Esophagus squamous epithelium (tissue), 5 donors: ENCODE data around the gene YARS1. TPM values are rescaled to one million over a fixed set of nuclear protein-coding genes. Genes with fewer than 3 reads are reported as not detected.
A peak's percentile ranks its signal among the peaks of the same experiment; 100 is the strongest.

Experiments
- DNase-seq: peaks from one replicate; lab custom pipeline; 2025; lab: John Stamatoyannopoulos, UW
- H3K27ac ChIP-seq, 4 donors: fragments of 200-600 bp; sonication (generic); one replicate each; pipeline ENCODE4 v1.5.1; 2016 to 2019; ENCODE audit warnings: mild to moderate bottlenecking in 1 of 4
- H3K27me3 ChIP-seq, 4 donors: fragments of 200-600 bp; sonication (generic); 1 replicate in 3 of 4; 2 replicates in 1 of 4; pipeline versions ENCODE4 v1.5.1 to v1.6.0; 2017 to 2021; ENCODE audit warnings: antibody characterized with exemption in 1 of 4
- H3K36me3 ChIP-seq, 3 donors: fragments of 200-600 bp; sonication (generic); one replicate each; pipeline ENCODE4 v1.5.1; 2016 to 2019
- H3K4me1 ChIP-seq, 3 donors: fragments of 200-600 bp; sonication (generic); one replicate each; pipeline ENCODE4 v1.5.1; 2017 to 2019
- H3K4me3 ChIP-seq, 4 donors: fragments of 200-600 bp; sonication (generic); 1 replicate in 3 of 4; 2 replicates in 1 of 4; pipeline ENCODE4 v1.5.1; 2016 to 2019; ENCODE audit warnings: mild to moderate bottlenecking in 2 of 4, moderate library complexity in 1 of 4
- H3K9me3 ChIP-seq, 3 donors: fragments of 200-600 bp; sonication (generic); one replicate each; pipeline ENCODE4 v1.5.1; 2016 to 2019
- POLR2A ChIP-seq, 4 donors: fragments of 450-650 bp; IDR thresholded peaks; one replicate each; pipeline ENCODE4 v1.6.1; 2017; ENCODE audit warnings: antibody characterized with exemption in 4 of 4, mild to moderate bottlenecking in 4 of 4, moderate library complexity in 3 of 4
- WGBS, 2 donors: methylation state at CpG; one replicate each; pipeline ENCODE4 v1.1.5; 2018; 5-methylcytosine and 5-hydroxymethylcytosine counted together
- intact Hi-C: fragments of 100-400 bp; cut with DNase I; formaldehyde crosslinking; loops from one replicate; pipeline ENCODE4 v1.15.0; 2022
- total RNA-seq, 4 donors: library from RNA; depleted of rRNA; stranded (reverse); fragments of >200 nt; gene quantifications; one replicate each; pipeline ENCODE4 v1.1.0, GENCODE V29; 2016
- TF ChIP-seq, protein P1 (sequence below), 6 experiments: fragments of 450-650 bp in 4 of 6; fragments of 200-600 bp in 2 of 6; sonication (generic) in 2 of 6; IDR thresholded peaks; one replicate each; pipeline ENCODE4 v1.5.1; 2016 to 2019; ENCODE audit warnings: antibody characterized with exemption in 6 of 6, mild to moderate bottlenecking in 4 of 6, moderate library complexity in 4 of 6
- donor health status: DM: yes; HTN: yes; CAD: no.

YARS1 gene
- total RNA-seq, 4 donors from 2014 or later: 46.7 to 92.0 (median 62.3) TPM

DNA sequence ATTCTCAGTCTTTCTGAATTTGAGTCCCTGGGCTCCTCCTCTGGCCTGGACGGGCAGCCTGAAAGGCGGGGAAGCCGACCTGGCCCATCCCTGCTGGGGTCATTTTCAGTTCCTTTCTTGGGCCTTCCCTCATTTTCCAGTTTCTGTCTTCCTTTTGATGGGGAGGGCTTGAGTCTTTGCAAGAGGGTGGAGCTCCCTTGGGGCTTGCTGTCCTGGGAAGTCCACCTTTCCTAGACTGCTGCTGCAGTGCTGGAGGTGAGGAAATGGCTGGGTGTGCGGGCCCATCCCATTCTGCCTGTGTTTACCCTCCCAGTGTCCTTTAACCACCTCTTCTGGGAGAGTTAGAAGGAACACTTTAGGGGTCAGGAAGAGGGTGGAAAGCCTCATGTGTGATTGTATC lies 74.2 kb downstream of the YARS1 start:
- DNase-seq: no peak
- TF ChIP-seq POLR2A (IDR thresholded peaks at IDR 0.05): no peak
- TF ChIP-seq, protein P1, sequence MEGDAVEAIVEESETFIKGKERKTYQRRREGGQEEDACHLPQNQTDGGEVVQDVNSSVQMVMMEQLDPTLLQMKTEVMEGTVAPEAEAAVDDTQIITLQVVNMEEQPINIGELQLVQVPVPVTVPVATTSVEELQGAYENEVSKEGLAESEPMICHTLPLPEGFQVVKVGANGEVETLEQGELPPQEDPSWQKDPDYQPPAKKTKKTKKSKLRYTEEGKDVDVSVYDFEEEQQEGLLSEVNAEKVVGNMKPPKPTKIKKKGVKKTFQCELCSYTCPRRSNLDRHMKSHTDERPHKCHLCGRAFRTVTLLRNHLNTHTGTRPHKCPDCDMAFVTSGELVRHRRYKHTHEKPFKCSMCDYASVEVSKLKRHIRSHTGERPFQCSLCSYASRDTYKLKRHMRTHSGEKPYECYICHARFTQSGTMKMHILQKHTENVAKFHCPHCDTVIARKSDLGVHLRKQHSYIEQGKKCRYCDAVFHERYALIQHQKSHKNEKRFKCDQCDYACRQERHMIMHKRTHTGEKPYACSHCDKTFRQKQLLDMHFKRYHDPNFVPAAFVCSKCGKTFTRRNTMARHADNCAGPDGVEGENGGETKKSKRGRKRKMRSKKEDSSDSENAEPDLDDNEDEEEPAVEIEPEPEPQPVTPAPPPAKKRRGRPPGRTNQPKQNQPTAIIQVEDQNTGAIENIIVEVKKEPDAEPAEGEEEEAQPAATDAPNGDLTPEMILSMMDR (IDR thresholded peaks at IDR 0.05): no peak
- peak overlapping the region; percentile 90 to 100 (median 94) for H3K27ac ChIP-seq
- H3K4me3 ChIP-seq: peak overlapping the region; percentile 74 to 98 (median 84)
- WGBS, 2 donors: 21 to 31% methylated on average over 3 to 4 of the region's 4 CpGs
- no peaks in the 10 kb centered on the region for H3K9me3 ChIP-seq
- H3K36me3 ChIP-seq: peaks cover 0 to 17% (median 0%) of the 10 kb centered on the region in 3 donors
- peaks cover 8 to 65% (median 24%) of the 10 kb centered on the region in 3 donors for H3K4me1 ChIP-seq
- intact Hi-C loops: no loop called here
- H3K27me3 ChIP-seq: no peaks in the 10 kb centered on the region

DNA sequence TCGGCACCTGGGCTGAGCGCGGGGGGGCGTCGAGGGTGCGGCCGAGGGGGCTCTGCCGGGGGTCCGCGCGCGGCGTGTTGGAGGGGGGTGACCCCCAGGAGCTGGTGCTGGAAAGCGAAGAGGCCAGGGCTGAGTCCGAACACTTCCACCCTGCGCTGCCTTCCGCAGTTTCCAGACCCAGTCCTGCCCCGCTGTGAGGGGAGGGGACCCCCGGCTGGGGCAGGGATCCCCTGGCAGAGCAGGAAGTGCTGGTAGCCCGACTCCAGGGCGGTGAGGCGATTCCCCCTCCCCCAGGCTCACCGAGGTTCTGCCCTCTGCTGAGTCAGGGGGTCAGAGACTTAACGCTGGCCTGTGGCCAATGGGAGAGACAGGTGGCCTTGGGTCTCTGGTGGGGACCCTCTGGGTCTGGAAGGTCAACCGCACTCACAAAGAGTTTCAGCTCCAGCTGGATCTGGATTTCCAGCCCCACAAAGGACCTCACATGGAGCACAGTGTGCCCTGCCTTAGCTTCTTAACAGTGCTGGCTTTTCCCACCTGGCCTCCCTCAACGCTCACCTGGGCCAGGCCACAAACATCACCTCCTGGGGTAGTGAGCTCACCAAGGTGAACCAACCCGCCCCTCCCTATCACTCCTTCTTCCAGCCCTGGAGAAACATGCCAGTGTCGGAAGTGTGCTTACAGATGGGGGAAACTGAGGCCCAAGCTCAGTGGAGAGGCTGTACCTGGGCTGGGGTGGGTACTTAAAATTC lies 74.8 kb downstream of the YARS1 start:
- TF ChIP-seq POLR2A (IDR thresholded peaks at IDR 0.05): no peak
- TF ChIP-seq, protein P1 (IDR thresholded peaks at IDR 0.05): peak in 1 of 6 experiments; percentile 3
- no peak for DNase-seq
- peaks cover 0 to 12% (median 0%) of the 10 kb centered on the region in 3 donors for H3K36me3 ChIP-seq
- no peaks in the 10 kb centered on the region for H3K27me3 ChIP-seq
- intact Hi-C loops: no loop called here
- WGBS, 2 donors: 17 to 25% methylated on average over 1 to 8 of the region's 28 CpGs
- peak overlapping the region; percentile 74 to 98 (median 84) for H3K4me3 ChIP-seq
- peak overlapping the region; percentile 90 to 100 (median 94) for H3K27ac ChIP-seq
- no peaks in the 10 kb centered on the region for H3K9me3 ChIP-seq
- H3K4me1 ChIP-seq: peaks cover 8 to 71% (median 30%) of the 10 kb centered on the region in 3 donors

DNA sequence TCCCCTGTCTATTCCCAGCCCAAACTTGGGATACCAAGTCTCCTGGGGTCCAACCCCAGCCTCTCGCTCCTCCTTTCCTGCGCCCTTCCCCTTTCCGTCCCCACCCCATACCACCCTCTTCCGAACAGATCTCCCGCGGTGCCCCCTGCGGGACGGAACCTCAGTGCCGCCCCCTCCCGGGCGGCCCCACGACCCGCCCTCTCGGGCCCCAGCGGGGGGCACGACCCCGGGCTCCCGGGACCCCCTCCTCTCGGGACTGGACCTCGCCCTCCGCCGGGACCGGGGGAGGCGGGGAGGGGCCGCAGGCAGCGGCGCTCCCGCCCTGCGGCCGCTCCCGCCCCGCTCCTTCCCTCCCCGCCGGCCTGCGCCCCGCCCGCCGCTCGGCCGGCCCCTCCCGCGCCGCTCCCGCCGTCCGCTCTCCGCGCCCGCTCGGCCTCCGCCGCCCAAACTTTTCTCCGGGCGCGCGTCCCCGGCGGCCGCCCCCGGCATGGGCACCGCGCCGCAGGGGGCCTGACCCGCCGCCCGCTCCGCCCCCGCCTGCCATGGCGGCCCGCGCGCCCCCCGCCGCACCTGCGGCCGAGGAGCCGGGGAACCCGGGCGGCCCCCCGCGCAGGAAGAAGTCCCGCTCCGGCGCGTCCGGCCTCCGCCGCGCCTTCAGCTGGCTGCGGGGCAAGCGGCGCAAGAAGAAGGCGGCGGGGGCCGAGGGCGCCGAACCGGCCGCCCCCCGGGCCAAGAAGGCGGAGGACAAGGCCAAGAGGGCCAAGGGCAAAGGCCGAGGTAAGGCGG lies 75.6 kb downstream of the YARS1 start:
- DNase-seq: no peak
- no peak for TF ChIP-seq POLR2A (IDR thresholded peaks at IDR 0.05)
- TF ChIP-seq, protein P1 (IDR thresholded peaks at IDR 0.05): peak in 5 of 6 experiments; percentile 19 to 51 (median 33)
- WGBS, 2 donors: 0 to 2% methylated on average over 3 to 11 of the region's 103 CpGs
- peak overlapping the region; percentile 90 to 100 (median 94) for H3K27ac ChIP-seq
- peaks cover 0 to 5% (median 0%) of the 10 kb centered on the region in 3 donors for H3K36me3 ChIP-seq
- H3K4me3 ChIP-seq: peak overlapping the region; percentile 74 to 98 (median 84)
- no peaks in the 10 kb centered on the region for H3K27me3 ChIP-seq
- peaks cover 8 to 75% (median 35%) of the 10 kb centered on the region in 3 donors for H3K4me1 ChIP-seq
- intact Hi-C loops: no loop called here
- no peaks in the 10 kb centered on the region for H3K9me3 ChIP-seq

DNA sequence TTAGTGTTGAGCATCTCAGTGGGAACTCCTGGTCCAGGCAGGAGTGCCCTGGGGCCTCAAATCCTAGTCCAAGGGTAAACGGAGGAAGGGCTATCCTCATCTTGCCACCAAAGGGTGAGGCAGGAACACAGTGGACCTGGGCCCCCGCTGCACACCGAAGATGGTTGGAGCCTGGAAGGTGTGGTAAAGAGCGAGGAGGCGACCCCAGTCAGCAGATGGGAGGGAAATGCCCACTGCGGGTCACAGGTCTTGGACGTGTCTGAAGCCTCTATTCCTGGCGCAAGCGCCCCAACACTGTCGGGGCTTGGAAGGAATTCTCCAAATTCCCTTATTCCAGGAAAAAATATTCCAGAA lies 76.1 kb downstream of the YARS1 start:
- Histone ChIP-seq H3K4me1 (peaks cover 8 to 70% (median 35%) of the 10 kb centered on the region in 3 donors), H3K27me3 (no peaks in the 10 kb centered on the region), H3K9me3 (no peaks in the 10 kb centered on the region), H3K27ac (peak overlapping the region; percentile 89 to 100 (median 90)), H3K4me3 (peak overlapping the region; percentile 74 to 98 (median 84)), H3K36me3 (no peaks in the 10 kb centered on the region)
- TF ChIP-seq POLR2A (IDR thresholded peaks at IDR 0.05): no peak
- TF ChIP-seq, protein P1 (IDR thresholded peaks at IDR 0.05): no peak
- 8 to 35% methylated on average over 9 of the region's 10 CpGs for WGBS, 2 donors
- intact Hi-C loops: no loop called here
- DNase-seq: no peak
